Mesodermal cell (in vitro differentiated cells): ENCODE data around the gene GARIN5B.

ENCODE experiments used
- H3K27ac ChIP-seq: 2 replicates; pipeline ENCODE4 v1.7.0; 2013; ENCODE audit warnings: mild to moderate bottlenecking, low read depth, low read length, moderate library complexity; ENCODE audit not compliant: severe bottlenecking
- H3K36me3 ChIP-seq: 2 replicates; pipeline ENCODE4 v1.7.1; 2013; ENCODE audit warnings: mild to moderate bottlenecking, low read length, moderate library complexity; ENCODE audit not compliant: control insufficient read depth, insufficient read depth
- H3K4me1 ChIP-seq: one replicate; pipeline ENCODE4 v1.7.1; 2013; ENCODE audit warnings: mild to moderate bottlenecking, low read length; ENCODE audit not compliant: insufficient read depth, control insufficient read depth, poor library complexity, severe bottlenecking
- H3K4me3 ChIP-seq: 2 replicates; pipeline ENCODE4 v1.7.0; 2013; ENCODE audit warnings: low read length, control low read depth, mild to moderate bottlenecking; ENCODE audit not compliant: insufficient read depth, poor library complexity, severe bottlenecking; ENCODE audit errors: extremely low read depth
- H3K9me3 ChIP-seq: 2 replicates; pipeline ENCODE4 v1.7.1; 2013; ENCODE audit warnings: mild to moderate bottlenecking, low read length, moderate library complexity; ENCODE audit not compliant: control insufficient read depth
- WGBS, 2 experiments: methylation state at CpG; one replicate each; pipeline ENCODE4 v1.1.5; 2013; ENCODE audit warnings: missing lambda C conversion rate in 2 of 2; ENCODE audit not compliant: insufficient coverage in 2 of 2; 5-methylcytosine and 5-hydroxymethylcytosine counted together

The GARIN5B gene

GRCh38 chr19:55345101-55345817, 17.8 kb downstream of the GARIN5B start:
- Histone ChIP-seq H3K4me1 (peaks cover 25% of the 10 kb centered on the region), H3K4me3 (no peak overlapping the region), H3K9me3 (no peaks in the 10 kb centered on the region), H3K27ac (no peak overlapping the region), H3K36me3 (peaks cover 52% of the 10 kb centered on the region)
- WGBS, 2 experiments = 91 to 96% methylated on average over 18 to 22 of the region's 22 CpGs

GRCh38 chr19:55344444-55344843, 18.6 kb downstream of the GARIN5B start:
- WGBS, 2 experiments = 97 to 100% methylated on average over 6 to 8 of the region's 9 CpGs
- Histone ChIP-seq H3K4me3 (no peak overlapping the region), H3K36me3 (peaks cover 47% of the 10 kb centered on the region), H3K4me1 (peaks cover 25% of the 10 kb centered on the region), H3K9me3 (no peaks in the 10 kb centered on the region), H3K27ac (no peak overlapping the region)

- WGBS, 2 experiments = 87 to 91% methylated on average over 40 to 47 of the region's 50 CpGs
- Histone ChIP-seq H3K4me3 (peak overlapping the region; percentile 77), H3K27ac (no peak overlapping the region)
Observed at GRCh38 chr19:55341595-55342531, 21.2 kb downstream of the GARIN5B start.

GRCh38 chr19:55341171-55341588, 21.9 kb downstream of the GARIN5B start:
- Histone ChIP-seq H3K36me3 (peaks cover 36% of the 10 kb centered on the region), H3K4me3 (peak overlapping the region; percentile 77), H3K4me1 (peaks cover 12% of the 10 kb centered on the region), H3K27ac (no peak overlapping the region), H3K9me3 (no peaks in the 10 kb centered on the region)
- 13 to 20% methylated on average over 1 to 4 of the region's 15 CpGs for WGBS, 2 experiments

More at GRCh38 chr19:55341595-55342531, 21.2 kb downstream of the GARIN5B start:
- peaks cover 12% of the 10 kb centered on the region for H3K4me1 ChIP-seq
- peaks cover 37% of the 10 kb centered on the region for H3K36me3 ChIP-seq
- no peaks in the 10 kb centered on the region for H3K9me3 ChIP-seq

- Histone ChIP-seq H3K4me1 (peaks cover 12% of the 10 kb centered on the region), H3K36me3 (peaks cover 36% of the 10 kb centered on the region), H3K9me3 (no peaks in the 10 kb centered on the region), H3K27ac (peak overlapping the region; percentile 59), H3K4me3 (peak overlapping the region; percentile 77)
- WGBS, 2 experiments = 0 to 2% methylated on average over 13 to 19 of the region's 24 CpGs
Observed at GRCh38 chr19:55340784-55341147, 22.3 kb downstream of the GARIN5B start.

- H3K36me3 ChIP-seq = peaks cover 33% of the 10 kb centered on the region
- H3K27ac ChIP-seq = peak overlapping the region; percentile 59
- H3K9me3 ChIP-seq = no peaks in the 10 kb centered on the region
- H3K4me1 ChIP-seq = peaks cover 12% of the 10 kb centered on the region
- WGBS, 2 experiments = 3 to 4% methylated on average over 28 to 40 of the region's 44 CpGs
- H3K4me3 ChIP-seq = peak overlapping the region; percentile 77
Observed at GRCh38 chr19:55339889-55340783, 22.9 kb downstream of the GARIN5B start.

GRCh38 chr19:55339105-55339888, 23.8 kb downstream of the GARIN5B start, which contains the start of gene KMT5C:
Gene KMT5C, plus strand, starts transcription at chr19:55339876. Its CDS starts 2,061 bp downstream, at chr19:55341937.
- Histone ChIP-seq H3K36me3 (peaks cover 25% of the 10 kb centered on the region), H3K4me1 (peaks cover 6% of the 10 kb centered on the region), H3K4me3 (peak within 1 kb of the TSS; percentile 77), H3K9me3 (no peaks in the 10 kb centered on the region), H3K27ac (peak within 1 kb of the TSS; percentile 100)
- 0% methylated on average over 55 to 56 of the region's 63 CpGs for WGBS, 2 experiments

GRCh38 chr19:55336101-55336500, 27.0 kb downstream of the GARIN5B start:
- H3K27ac ChIP-seq = no peak overlapping the region
- no peak overlapping the region for H3K4me3 ChIP-seq
- no peaks in the 10 kb centered on the region for H3K9me3 ChIP-seq
- H3K4me1 ChIP-seq = no peaks in the 10 kb centered on the region
- 84 to 100% methylated on average over 2 of the region's 7 CpGs for WGBS, 2 experiments
- H3K36me3 ChIP-seq = no peaks in the 10 kb centered on the region

- Histone ChIP-seq H3K27ac (no peak overlapping the region), H3K4me1 (no peaks in the 10 kb centered on the region)
- 92 to 94% methylated on average over 10 to 11 of the region's 11 CpGs for WGBS, 2 experiments
Observed at GRCh38 chr19:55333870-55334269, 29.2 kb downstream of the GARIN5B start.

More at GRCh38 chr19:55333870-55334269, 29.2 kb downstream of the GARIN5B start:
- H3K9me3 ChIP-seq = no peaks in the 10 kb centered on the region
- no peaks in the 10 kb centered on the region for H3K36me3 ChIP-seq
- H3K4me3 ChIP-seq = no peak overlapping the region
